ENCODE results near the gene NPM1. TPM values are rescaled to one million over a fixed set of nuclear protein-coding genes. Genes with fewer than 3 reads are reported as not detected.

Gene NPM1
- total RNA-seq, 1 experiment from 2014 or later, result 2,265 TPM

DNA sequence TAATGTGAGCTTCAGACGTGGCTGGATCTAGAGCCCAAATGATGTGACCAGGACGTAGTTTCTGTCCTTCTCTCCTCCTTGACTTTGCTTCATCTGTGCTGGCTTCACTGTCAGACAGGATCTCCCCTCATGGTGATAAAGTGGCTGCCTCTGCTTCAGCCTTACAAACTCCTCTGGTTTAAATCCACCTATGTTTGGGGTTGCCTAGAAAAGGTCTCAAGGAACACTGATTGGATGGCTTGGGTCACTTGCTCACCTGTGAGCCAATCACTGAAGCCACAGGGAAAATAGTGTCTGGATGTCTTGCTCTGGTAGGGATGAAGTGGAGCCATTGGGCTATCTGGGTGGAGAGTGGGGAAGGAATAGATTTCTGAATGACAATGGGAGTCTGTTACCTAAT is 67.9 kb downstream of the NPM1 start:
- no peaks in the 10 kb centered on the region for H3F3A ChIP-seq (ENCODE audit: low read length, unreplicated experiment)
- no peak overlapping the region for H3K4me2 ChIP-seq (ENCODE audit: low read length)
- no peaks in the 10 kb centered on the region for H4K20me1 ChIP-seq (ENCODE audit: low read length)
- ChIA-PET CTCF (no interaction called here), POLR2A (ENCODE audit: unreplicated experiment) (no interaction called here)
- DNase-seq (no peak), ATAC-seq (no peak)
- no TSS peak for BruUV-seq (replicated peaks)
- H3K9ac ChIP-seq (ENCODE audit: low read length), result no peak overlapping the region
- no peak overlapping the region for H2AFZ ChIP-seq (ENCODE audit: low read length)
- no peaks in the 10 kb centered on the region for H3K36me3 ChIP-seq (ENCODE audit: low read depth, low read length)
- H3K79me2 ChIP-seq (ENCODE audit: low read length), result no peaks in the 10 kb centered on the region
- H3K9me2 ChIP-seq (replicated peaks; ENCODE audit: low read length), result no peaks in the 10 kb centered on the region
- no peaks in the 10 kb centered on the region for H3K4me1 ChIP-seq (ENCODE audit: insufficient read depth, low read length)
- H3K27me3 ChIP-seq (ENCODE audit: low read length), result peaks cover 43% of the 10 kb centered on the region
- no peak overlapping the region for H3K4me3 ChIP-seq (ENCODE audit: low read length)
- intact Hi-C loops (cut with micrococcal nuclease), result no loop called here
- no peak overlapping the region for H3K27ac ChIP-seq (ENCODE audit: low read length)
- TF ChIP-seq EZH2phosphoT487 (IDR thresholded peaks at IDR 0.05; ENCODE audit: borderline replicate concordance, low read length) (no peak), EZH2 (IDR thresholded peaks at IDR 0.05; ENCODE audit: low read length, unreplicated experiment) (no peak)
- TF ChIP-seq, protein P1, sequence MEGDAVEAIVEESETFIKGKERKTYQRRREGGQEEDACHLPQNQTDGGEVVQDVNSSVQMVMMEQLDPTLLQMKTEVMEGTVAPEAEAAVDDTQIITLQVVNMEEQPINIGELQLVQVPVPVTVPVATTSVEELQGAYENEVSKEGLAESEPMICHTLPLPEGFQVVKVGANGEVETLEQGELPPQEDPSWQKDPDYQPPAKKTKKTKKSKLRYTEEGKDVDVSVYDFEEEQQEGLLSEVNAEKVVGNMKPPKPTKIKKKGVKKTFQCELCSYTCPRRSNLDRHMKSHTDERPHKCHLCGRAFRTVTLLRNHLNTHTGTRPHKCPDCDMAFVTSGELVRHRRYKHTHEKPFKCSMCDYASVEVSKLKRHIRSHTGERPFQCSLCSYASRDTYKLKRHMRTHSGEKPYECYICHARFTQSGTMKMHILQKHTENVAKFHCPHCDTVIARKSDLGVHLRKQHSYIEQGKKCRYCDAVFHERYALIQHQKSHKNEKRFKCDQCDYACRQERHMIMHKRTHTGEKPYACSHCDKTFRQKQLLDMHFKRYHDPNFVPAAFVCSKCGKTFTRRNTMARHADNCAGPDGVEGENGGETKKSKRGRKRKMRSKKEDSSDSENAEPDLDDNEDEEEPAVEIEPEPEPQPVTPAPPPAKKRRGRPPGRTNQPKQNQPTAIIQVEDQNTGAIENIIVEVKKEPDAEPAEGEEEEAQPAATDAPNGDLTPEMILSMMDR (conservative IDR thresholded peaks at IDR 0.05; ENCODE audit: low read depth, low read length), result no peak
- H3K9me3 ChIP-seq (ENCODE audit: low read length), result no peaks in the 10 kb centered on the region

DNA sequence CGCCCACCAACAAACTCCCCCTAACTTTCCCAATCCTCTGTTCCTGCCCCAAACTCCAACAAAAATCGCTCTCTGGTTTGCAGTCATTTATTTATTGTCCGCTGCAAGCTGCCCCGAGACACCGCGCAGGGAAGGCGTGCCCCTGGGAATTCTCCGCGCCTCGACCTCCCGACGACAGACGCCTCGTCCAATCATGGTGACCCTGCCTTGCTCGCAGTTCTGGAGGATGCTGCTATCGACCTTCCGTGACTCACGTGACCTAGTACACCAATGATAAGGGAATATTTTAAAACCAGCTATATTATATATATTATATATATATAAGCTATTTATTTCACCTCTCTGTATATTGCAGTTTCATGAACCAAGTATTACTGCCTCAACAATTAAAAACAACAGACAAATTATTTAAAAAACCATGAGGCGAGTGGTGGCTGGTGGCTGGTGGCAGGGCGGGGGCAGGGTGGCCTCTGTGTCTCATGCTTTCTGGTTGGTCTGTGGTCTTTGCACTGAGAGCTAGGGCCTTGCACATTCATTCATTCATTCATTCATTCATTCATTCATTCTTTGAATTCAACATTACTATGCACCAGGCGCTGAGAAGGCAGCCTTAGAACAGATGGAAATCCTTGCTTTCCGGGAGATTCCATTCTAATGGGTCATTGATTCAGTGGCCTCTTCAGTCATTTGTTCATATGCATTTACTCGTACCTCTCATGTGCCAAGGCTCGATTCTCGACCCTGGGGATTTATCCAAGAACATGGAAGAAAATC is 69.7 kb downstream of the NPM1 start:
- no peaks in the 10 kb centered on the region for H3K4me1 ChIP-seq (ENCODE audit: insufficient read depth, low read length)
- no peaks in the 10 kb centered on the region for H4K20me1 ChIP-seq (ENCODE audit: low read length)
- no peak for TF ChIP-seq EZH2 (IDR thresholded peaks at IDR 0.05; ENCODE audit: low read length, unreplicated experiment)
- TF ChIP-seq, protein P1 (conservative IDR thresholded peaks at IDR 0.05; ENCODE audit: low read depth, low read length), result no peak
- TF ChIP-seq EZH2phosphoT487 (IDR thresholded peaks at IDR 0.05; ENCODE audit: borderline replicate concordance, low read length), result no peak
- POLR2A ChIA-PET (ENCODE audit: unreplicated experiment), result interaction anchor here (0.7 kb wide), 1 partner anchor 926 kb away, joined by 3 read pairs; no protein-coding TSS in a partner anchor
- no peak overlapping the region for H3K27ac ChIP-seq (ENCODE audit: low read length)
- no peak for DNase-seq
- H3K79me2 ChIP-seq (ENCODE audit: low read length), result no peaks in the 10 kb centered on the region
- CTCF ChIA-PET, result no interaction called here
- no peaks in the 10 kb centered on the region for H3K9me3 ChIP-seq (ENCODE audit: low read length)
- H3K27me3 ChIP-seq (ENCODE audit: low read length), result peaks cover 40% of the 10 kb centered on the region
- no peak overlapping the region for H2AFZ ChIP-seq (ENCODE audit: low read length)
- no peak overlapping the region for H3K9ac ChIP-seq (ENCODE audit: low read length)
- no peaks in the 10 kb centered on the region for H3K36me3 ChIP-seq (ENCODE audit: low read depth, low read length)
- H3K4me2 ChIP-seq (ENCODE audit: low read length), result no peak overlapping the region
- H3K4me3 ChIP-seq (ENCODE audit: low read length), result no peak overlapping the region
- H3F3A ChIP-seq (ENCODE audit: low read length, unreplicated experiment), result no peaks in the 10 kb centered on the region
- intact Hi-C loops (cut with micrococcal nuclease), result no loop called here
- no peaks in the 10 kb centered on the region for H3K9me2 ChIP-seq (replicated peaks; ENCODE audit: low read length)
- no TSS peak for BruUV-seq (replicated peaks)
- no peak for ATAC-seq

DNA sequence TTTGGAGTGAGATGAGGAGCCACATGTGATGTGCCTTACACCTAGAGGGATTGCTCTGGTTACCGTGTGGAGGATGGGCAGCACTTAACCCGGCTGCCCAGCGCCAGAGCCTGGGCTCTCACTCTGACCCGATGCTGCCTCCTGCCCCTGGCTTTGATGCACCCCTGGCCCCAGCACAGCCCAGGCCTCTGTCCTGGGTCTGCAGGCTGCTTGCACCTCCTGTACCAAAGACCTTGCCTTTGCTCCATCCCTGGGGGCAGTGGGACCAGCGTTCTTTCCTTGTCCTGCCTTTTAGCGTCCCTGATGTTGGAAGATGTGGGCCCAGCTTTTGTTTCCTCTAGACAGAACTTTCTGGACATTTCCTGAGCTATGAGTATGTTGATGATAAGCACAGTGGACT is 72.2 kb downstream of the NPM1 start:
- no peak for DNase-seq
- H4K20me1 ChIP-seq (ENCODE audit: low read length), result no peaks in the 10 kb centered on the region
- no peaks in the 10 kb centered on the region for H3K9me2 ChIP-seq (replicated peaks; ENCODE audit: low read length)
- BruUV-seq (replicated peaks), result no TSS peak
- no peaks in the 10 kb centered on the region for H3F3A ChIP-seq (ENCODE audit: low read length, unreplicated experiment)
- H3K9ac ChIP-seq (ENCODE audit: low read length), result no peak overlapping the region
- ChIA-PET POLR2A (ENCODE audit: unreplicated experiment) (no interaction called here), CTCF (no interaction called here)
- no peak overlapping the region for H3K27ac ChIP-seq (ENCODE audit: low read length)
- H3K4me1 ChIP-seq (ENCODE audit: insufficient read depth, low read length), result no peaks in the 10 kb centered on the region
- no peaks in the 10 kb centered on the region for H3K79me2 ChIP-seq (ENCODE audit: low read length)
- no peaks in the 10 kb centered on the region for H3K9me3 ChIP-seq (ENCODE audit: low read length)
- H3K4me2 ChIP-seq (ENCODE audit: low read length), result no peak overlapping the region
- ATAC-seq, result no peak
- H3K36me3 ChIP-seq (ENCODE audit: low read depth, low read length), result no peaks in the 10 kb centered on the region
- no peak overlapping the region for H3K4me3 ChIP-seq (ENCODE audit: low read length)
- no peak for TF ChIP-seq EZH2phosphoT487 (IDR thresholded peaks at IDR 0.05; ENCODE audit: borderline replicate concordance, low read length)
- TF ChIP-seq, protein P1 (conservative IDR thresholded peaks at IDR 0.05; ENCODE audit: low read depth, low read length), result no peak
- no peak for TF ChIP-seq EZH2 (IDR thresholded peaks at IDR 0.05; ENCODE audit: low read length, unreplicated experiment)
- H2AFZ ChIP-seq (ENCODE audit: low read length), result no peak overlapping the region
- intact Hi-C loops (cut with micrococcal nuclease), result no loop called here
- H3K27me3 ChIP-seq (ENCODE audit: low read length), result peaks cover 49% of the 10 kb centered on the region
